A673 (cell line): Measurements from ENCODE around the gene SNRPA1. TPM values are rescaled to one million over a fixed set of nuclear protein-coding genes. Genes with fewer than 3 reads are reported as not detected.

Experiments used
- BruUV-seq: library from RNA; stranded (reverse); fragments of 400-500 nt; replicated peaks from 2 replicates; lab custom pipeline; 2021; lab: Mats Ljungman, UMichigan
- CTCF ChIA-PET: fragments of 300-600 bp; sonication (Branson Sonifier 250); formaldehyde crosslinking; loops from one replicate; lab custom pipeline; 2022; ENCODE audit warnings: antibody characterized with exemption; lab: Charles Lee
- POLR2A ChIA-PET: fragments of 300-600 bp; sonication (Branson Sonifier 250); formaldehyde crosslinking; loops from one replicate; lab custom pipeline; 2022; ENCODE audit warnings: antibody characterized with exemption; ENCODE audit not compliant: low non-redundant PET; lab: Charles Lee
- DNase-seq: peaks from one replicate; pipeline ENCODE4 v3.0.0-alpha.2; 2015; ENCODE audit warnings: low spot score
- H3K27ac ChIP-seq: fragments of 200-600 bp; sonication (generic); 2 replicates; pipeline ENCODE4 v1.5.1; 2016; ENCODE audit warnings: mixed run types, low read depth, mild to moderate bottlenecking, mixed read lengths, antibody characterized with exemption, low read length; ENCODE audit not compliant: poor library complexity, severe bottlenecking
- H3K27me3 ChIP-seq: fragments of 200-600 bp; sonication (generic); replicated peaks from 2 replicates; pipeline ENCODE4 v1.6.1; 2017; ENCODE audit warnings: mixed run types, low read depth, mild to moderate bottlenecking, mixed read lengths, antibody characterized with exemption, low read length; ENCODE audit not compliant: insufficient read depth, poor library complexity
- H3K36me3 ChIP-seq: fragments of 200-600 bp; sonication (generic); 2 replicates; pipeline ENCODE4 v1.6.1; 2016; ENCODE audit warnings: mixed run types, mild to moderate bottlenecking, mixed read lengths, antibody characterized with exemption, low read length; ENCODE audit not compliant: insufficient read depth, poor library complexity, severe bottlenecking
- H3K4me1 ChIP-seq: fragments of 200-600 bp; sonication (generic); 2 replicates; pipeline ENCODE4 v1.6.1; 2017; ENCODE audit warnings: mixed run types, mild to moderate bottlenecking, mixed read lengths, antibody characterized with exemption, low read length; ENCODE audit not compliant: insufficient read depth, poor library complexity, severe bottlenecking
- H3K4me3 ChIP-seq: fragments of 200-600 bp; sonication (generic); 2 replicates; pipeline ENCODE4 v1.5.1; 2016; ENCODE audit warnings: low read depth, mixed run types, mild to moderate bottlenecking, mixed read lengths, low read length; ENCODE audit not compliant: poor library complexity, severe bottlenecking
- H3K9me3 ChIP-seq: fragments of 200-600 bp; sonication (generic); 2 replicates; pipeline ENCODE4 v1.6.1; 2016; ENCODE audit warnings: mixed run types, low read depth, mild to moderate bottlenecking, mixed read lengths, antibody characterized with exemption, low read length; ENCODE audit not compliant: poor library complexity, severe bottlenecking
- EZH2 ChIP-seq: fragments of 200-600 bp; sonication (generic); IDR thresholded peaks from 2 replicates; pipeline ENCODE4 v1.6.1; 2017; ENCODE audit warnings: borderline replicate concordance, low read depth, mild to moderate bottlenecking, mixed read lengths, antibody characterized with exemption, low read length; ENCODE audit not compliant: poor library complexity, severe bottlenecking
- intact Hi-C: fragments of 100-400 bp; cut with micrococcal nuclease; formaldehyde crosslinking; loops from one replicate; pipeline ENCODE4 v1.10.0; 2022; ENCODE audit not compliant: unreplicated experiment
- total RNA-seq: library from RNA; stranded (reverse); gene quantifications from 2 replicates; pipeline ENCODE4 v1.2.3, GENCODE V29; 2021
- TF ChIP-seq, protein P1 (sequence below): fragments of 300-800, 200-600 bp; sonication (generic); conservative IDR thresholded peaks from 2 replicates; pipeline ENCODE4 v1.5.1; 2017; ENCODE audit warnings: low read depth, mild to moderate bottlenecking, antibody characterized with exemption, low read length, moderate library complexity, mixed read lengths

Gene SNRPA1
- total RNA-seq, 1 experiment from 2014 or later = 206 TPM

DNA sequence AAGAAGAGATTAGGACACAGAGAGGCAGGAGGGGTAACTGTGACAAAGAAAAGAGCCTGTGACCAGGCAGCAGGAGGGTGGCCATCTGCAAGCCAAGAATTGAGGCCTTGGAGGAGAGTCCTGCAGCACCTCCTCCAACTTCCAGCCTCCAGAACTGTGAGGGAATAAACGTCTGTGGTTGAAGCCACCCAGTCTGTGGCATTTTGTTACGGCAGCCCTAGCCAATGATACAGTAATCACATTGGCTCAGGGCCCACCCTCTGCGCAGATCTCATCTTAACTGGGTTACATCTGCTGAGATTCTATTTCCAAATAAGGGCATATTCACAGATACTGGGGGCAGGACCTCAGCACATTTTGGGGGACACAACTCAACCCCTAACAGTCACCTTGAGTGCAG lies 29.0 kb downstream of the SNRPA1 start:
- no peak overlapping the region for H3K27ac ChIP-seq
- no peaks in the 10 kb centered on the region for H3K27me3 ChIP-seq
- CTCF ChIA-PET = no interaction called here

DNA sequence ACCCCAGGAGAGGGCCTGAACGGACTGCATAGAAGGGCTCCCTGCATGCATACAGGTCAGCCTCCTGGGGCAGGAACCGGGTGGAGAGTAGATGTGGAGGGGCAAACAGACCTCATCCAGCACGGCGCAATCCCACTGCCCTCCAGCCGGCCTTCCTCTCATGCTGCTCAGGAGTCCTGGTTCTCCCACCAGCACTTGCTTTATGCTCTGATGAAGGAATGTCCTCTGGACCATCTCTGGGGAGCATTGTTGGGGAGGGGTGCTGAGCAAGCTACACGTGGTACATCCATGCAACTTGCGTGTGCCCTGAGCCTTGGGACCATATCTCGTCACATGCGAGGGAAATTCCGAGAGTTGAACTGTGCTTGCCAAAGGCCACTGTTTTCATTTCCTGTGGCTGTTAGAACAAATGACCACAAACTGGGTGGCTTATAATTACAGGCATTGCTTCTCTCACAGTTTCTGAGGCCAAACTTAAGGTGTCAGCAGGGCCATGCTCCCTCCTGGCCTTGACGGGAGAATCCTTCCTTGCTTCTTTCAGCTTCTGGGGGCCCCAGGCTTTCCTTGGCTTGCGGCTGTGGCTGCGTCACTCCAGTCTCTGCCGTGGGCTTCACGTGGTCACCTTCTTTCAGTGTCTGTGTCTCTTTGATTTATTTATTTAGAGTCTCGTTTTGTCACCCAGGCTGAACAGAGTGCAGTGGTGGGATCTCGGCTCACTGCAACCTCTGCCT lies 30.0 kb downstream of the SNRPA1 start:
- no peaks in the 10 kb centered on the region for H3K4me1 ChIP-seq
- BruUV-seq = no TSS peak
- ChIA-PET CTCF (no interaction called here), POLR2A (no interaction called here)
- H3K36me3 ChIP-seq = peaks cover 1% of the 10 kb centered on the region
- no peaks in the 10 kb centered on the region for H3K27me3 ChIP-seq
- H3K9me3 ChIP-seq = no peaks in the 10 kb centered on the region
- TF ChIP-seq, protein P1, sequence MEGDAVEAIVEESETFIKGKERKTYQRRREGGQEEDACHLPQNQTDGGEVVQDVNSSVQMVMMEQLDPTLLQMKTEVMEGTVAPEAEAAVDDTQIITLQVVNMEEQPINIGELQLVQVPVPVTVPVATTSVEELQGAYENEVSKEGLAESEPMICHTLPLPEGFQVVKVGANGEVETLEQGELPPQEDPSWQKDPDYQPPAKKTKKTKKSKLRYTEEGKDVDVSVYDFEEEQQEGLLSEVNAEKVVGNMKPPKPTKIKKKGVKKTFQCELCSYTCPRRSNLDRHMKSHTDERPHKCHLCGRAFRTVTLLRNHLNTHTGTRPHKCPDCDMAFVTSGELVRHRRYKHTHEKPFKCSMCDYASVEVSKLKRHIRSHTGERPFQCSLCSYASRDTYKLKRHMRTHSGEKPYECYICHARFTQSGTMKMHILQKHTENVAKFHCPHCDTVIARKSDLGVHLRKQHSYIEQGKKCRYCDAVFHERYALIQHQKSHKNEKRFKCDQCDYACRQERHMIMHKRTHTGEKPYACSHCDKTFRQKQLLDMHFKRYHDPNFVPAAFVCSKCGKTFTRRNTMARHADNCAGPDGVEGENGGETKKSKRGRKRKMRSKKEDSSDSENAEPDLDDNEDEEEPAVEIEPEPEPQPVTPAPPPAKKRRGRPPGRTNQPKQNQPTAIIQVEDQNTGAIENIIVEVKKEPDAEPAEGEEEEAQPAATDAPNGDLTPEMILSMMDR = no peak
- TF ChIP-seq EZH2 = no peak
- intact Hi-C loops = no loop called here
- H3K27ac ChIP-seq = no peak overlapping the region
- H3K4me3 ChIP-seq = no peak overlapping the region
- no peak for DNase-seq

More for the DNA sequence above, 29.0 kb downstream of the SNRPA1 start:
- BruUV-seq = no TSS peak
- Histone ChIP-seq H3K9me3 (no peaks in the 10 kb centered on the region), H3K4me3 (no peak overlapping the region), H3K36me3 (peaks cover 11% of the 10 kb centered on the region), H3K4me1 (no peaks in the 10 kb centered on the region)
- intact Hi-C loops = no loop called here
- DNase-seq = no peak
- POLR2A ChIA-PET = no interaction called here
- TF ChIP-seq, protein P1 = no peak
- no peak for TF ChIP-seq EZH2

- no peak for DNase-seq
- Histone ChIP-seq H3K4me3 (no peak overlapping the region), H3K27ac (no peak overlapping the region), H3K4me1 (no peaks in the 10 kb centered on the region), H3K9me3 (no peaks in the 10 kb centered on the region), H3K36me3 (no peaks in the 10 kb centered on the region), H3K27me3 (no peaks in the 10 kb centered on the region)
- ChIA-PET CTCF (no interaction called here), POLR2A (no interaction called here)
- no peak for TF ChIP-seq EZH2
- TF ChIP-seq, protein P1 = no peak
- intact Hi-C loops = no loop called here
- no TSS peak for BruUV-seq
These were observed 31.0 kb downstream of the SNRPA1 start for GRCh38 chr15:101264011-101264410.
